Stimulated activated CD8-positive, alpha-beta memory T cell treated with anti-CD3 and anti-CD28 coated beads, Interleukin-12 subunit alpha, Interleukin-12 subunit beta, amount 100 ng/mL, for 24 hours (primary cell): ENCODE results near the gene MIB2.
"Not testable (repeated sequence)": the region's sequence is repeated elsewhere in the genome, so short reads cannot be mapped to it uniquely, and the experiment has no call there.

ENCODE experiments used
- DNase-seq: peaks from one replicate; pipeline ENCODE4 v3.0.0-alpha.2; 2020; ENCODE audit errors: extremely low read depth

Gene MIB2

DNA sequence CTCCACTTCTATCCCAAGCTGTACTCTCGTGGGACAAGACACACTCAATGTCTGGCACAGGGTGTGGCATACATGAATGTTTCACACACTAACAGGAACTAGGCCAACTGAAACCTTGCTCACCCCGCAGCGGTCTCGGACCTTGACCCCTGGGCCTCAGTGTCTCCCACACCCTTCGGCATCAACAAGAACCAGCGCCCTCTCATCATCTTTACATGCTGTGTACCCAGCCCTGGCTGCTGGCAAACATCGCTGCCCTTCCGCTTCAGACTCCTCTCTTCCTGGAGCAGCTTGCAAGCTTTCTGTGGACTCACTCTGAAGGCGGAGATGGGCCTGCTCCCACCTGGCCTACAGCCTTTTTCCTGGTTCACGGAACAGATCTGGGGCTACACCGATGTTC lies 33.0 kb downstream of the MIB2 start:
- not testable (repeated sequence) for DNase-seq

DNA sequence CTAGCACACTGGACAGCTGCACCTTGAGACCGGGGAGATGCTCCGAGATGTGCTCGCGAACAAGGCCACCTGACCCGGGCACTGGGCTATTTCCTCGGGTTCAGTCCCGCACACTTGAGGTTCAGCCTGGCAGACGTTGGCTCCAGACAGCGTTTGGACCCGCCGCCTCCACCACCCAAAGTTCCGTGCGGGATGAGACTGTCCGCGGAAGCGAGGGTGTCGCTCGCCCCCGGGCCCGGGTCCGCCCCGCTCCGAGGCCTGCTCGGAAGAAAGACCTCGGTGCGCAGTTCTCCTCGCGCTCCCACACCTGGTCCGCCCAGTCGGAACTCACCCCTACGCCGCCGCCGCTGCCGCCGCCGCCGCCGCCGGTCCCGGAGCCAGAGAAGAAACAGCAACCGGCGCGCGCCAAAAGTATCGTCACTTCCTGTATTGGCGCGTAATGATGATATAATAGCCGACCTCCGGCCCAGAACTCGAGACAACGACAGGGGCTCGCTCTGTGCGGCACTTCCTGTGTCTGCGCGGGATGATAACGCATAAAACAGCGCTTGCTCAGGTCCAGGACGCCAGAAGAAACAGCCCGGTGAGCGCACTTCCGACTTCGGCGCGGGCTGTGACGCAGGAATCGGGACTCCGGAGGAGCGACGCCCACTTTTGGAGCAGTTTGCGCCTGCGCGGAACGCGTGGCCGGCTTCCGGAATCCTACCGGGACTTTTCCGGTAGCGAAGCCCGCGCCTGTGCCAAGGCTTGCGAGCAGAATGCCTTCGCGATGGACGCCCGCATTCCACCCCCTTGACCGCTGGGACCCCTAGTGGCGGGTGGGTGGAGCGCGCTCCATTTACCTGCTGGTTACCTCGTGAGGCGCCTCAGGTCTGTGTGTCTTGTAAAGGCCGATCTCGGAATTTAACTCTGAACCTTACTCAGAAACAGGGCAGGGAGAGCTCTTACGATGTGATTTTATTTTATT lies 43.6 kb downstream of the MIB2 start, which contains the start of gene CDK11B:
TSS of gene CDK11B (minus strand) at position 422 of the 967 bp plus-strand sequence. CDS start 1,519 bp downstream, outside the sequence.
- peak; percentile 98 for DNase-seq

- not testable (repeated sequence) for DNase-seq
Measured at GRCh38 chr1:1662392-1662791, 47.1 kb downstream of the MIB2 start.

GRCh38 chr1:1662830-1663560 lies 47.7 kb downstream of the MIB2 start:
- not testable (repeated sequence) for DNase-seq

DNA sequence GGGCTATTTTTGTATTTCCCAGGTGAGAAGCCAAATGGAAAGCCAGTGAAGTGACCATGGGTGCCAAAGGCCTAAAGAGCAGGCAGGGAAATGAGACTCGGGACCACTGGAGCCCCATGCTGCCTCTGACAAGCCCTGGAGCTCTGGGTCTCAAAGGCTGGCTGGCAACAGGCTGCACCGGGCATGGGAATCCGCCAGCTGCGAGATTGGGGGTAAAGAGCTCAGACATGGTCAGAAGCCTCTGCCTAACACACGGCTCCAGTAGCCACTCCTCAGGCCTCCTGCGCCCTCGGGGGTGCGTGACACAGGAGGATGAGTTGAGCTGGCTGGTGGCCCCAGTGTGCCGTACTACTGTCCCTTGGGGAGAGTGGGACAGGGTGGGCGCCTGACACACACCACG lies 49.0 kb downstream of the MIB2 start:
- DNase-seq: not testable (repeated sequence)

GRCh38 chr1:1664941-1665814 lies 49.9 kb downstream of the MIB2 start:
- no peak for DNase-seq

GRCh38 chr1:1665815-1666251 lies 50.5 kb downstream of the MIB2 start:
- DNase-seq: no peak

- no peak for DNase-seq
Measured at GRCh38 chr1:1666526-1666925, 51.2 kb downstream of the MIB2 start.

GRCh38 chr1:1669468-1670440 lies 54.5 kb downstream of the MIB2 start:
- DNase-seq: no peak

- DNase-seq: no peak
Measured at GRCh38 chr1:1670866-1671265, 55.6 kb downstream of the MIB2 start.

- no peak for DNase-seq
Measured at GRCh38 chr1:1671365-1672119, 56.2 kb downstream of the MIB2 start.

DNA sequence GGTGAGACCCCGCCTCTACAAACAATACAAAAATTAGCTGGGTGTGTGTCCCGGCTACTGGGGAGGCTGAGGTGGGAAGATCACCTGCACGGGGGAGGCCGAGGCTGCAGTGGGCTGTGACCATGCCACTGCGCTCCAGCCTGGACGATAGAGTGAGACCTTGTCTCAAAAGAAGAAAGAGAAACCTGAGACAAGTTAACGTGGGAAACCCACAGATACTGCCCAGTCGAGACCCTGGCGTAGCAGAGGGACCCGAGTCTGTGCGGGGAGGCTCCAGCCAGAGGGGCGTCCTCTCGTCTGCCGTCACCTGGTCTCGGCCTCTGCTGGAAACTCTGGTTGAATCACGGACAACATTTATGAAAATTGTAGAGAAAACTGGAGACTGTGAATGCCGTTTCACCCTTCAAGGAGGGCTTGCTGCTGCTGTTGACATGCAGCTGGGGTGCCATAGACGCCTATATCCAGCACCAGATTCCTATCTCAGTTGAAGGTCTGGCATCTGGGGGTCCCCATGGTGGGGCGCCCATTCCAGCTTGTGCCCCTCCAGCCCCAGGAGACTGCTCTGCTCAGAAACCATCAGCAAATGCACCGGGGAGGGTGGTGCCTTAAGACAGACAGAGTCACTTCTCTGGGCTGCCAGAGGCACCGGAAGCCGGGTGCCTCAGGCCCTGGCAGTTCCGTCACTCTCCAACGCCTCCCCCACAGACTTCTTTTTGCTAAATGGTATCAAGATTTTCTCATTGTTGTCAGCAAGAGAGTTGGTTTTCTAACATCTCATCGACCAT lies 57.1 kb downstream of the MIB2 start:
- no peak for DNase-seq

DNA sequence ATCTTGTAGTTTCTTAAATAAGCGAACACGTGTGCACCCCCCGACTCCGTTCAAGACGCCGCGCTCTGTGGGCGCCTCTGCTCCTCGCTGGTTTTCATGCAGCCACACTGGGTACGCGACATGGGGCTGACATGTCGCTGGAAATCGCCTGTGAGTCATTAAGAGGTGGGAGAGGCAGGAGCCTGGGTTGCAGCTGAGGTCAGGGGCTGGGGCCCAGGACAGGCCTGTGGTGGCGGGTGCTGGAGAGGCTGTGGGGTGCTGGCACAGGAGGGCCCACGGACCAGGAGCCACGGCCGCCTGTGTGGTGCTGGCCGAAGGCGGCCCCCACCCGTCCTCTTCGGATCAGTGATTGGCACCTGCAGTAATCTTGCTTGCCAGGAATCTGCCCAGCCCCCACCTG lies 59.5 kb downstream of the MIB2 start:
- not testable (repeated sequence) for DNase-seq

DNA sequence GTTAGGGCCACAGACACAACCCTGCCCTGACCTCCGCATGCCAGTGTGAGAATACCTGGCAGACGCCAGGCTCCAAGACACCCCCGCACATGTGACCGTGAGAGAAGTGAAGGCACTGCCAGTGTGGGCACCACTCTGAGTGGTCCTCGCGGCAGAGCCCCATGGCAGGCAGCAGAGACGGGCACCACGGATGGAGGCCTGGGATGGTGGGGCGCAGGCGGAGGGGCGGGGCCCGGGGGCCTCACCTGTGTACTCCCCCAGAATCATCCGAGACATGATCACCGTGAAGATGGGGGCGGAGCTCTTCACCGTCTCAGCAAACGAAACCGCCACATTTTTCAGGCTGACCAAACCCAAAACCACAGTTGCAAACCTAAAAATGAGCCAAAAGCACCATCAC lies 59.9 kb downstream of the MIB2 start:
- DNase-seq: not testable (repeated sequence)

- DNase-seq: not testable (repeated sequence)
Measured at GRCh38 chr1:1676087-1676486, 60.8 kb downstream of the MIB2 start.

DNA sequence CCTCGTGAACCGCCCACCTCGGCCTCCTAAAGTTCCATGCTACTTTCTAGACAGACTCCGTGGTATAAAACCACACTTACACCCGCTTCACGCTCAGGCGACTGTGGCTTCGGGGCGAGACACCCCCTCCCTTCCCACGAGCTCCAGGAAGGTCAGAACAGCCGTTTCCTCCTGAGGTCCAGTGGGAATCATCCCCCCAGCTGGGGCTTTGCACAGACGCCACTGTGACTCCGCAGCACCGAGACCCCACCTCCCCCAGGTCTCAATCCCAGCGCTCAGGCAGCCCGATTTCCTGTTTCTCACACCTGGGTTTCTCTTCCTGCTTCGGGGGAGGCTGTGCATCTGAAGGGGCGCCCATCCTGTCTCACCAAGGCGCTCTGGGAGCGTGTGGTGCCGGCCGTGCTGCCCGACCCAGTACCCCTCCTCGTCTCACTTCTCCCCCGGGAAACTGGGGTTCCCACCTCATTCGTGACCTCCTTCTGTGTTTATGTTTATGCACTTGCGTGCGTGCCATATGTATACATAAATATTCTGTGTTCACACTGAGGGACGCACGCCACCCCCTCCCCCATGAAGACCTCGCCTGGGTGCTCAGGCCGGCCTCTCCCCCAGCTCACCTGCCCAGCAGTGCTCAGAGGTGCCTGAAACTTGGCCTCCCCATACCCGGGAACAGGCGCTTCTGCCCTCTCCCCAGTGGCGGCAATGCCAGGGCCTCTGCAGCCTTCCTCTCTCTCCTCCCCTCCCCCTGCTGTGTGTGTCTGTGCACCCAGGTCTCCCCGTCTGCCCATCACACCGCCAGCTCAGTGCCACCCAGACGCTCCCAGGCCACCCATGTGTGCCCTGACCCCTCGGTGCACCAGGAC lies 62.6 kb downstream of the MIB2 start:
- DNase-seq: no peak

DNA sequence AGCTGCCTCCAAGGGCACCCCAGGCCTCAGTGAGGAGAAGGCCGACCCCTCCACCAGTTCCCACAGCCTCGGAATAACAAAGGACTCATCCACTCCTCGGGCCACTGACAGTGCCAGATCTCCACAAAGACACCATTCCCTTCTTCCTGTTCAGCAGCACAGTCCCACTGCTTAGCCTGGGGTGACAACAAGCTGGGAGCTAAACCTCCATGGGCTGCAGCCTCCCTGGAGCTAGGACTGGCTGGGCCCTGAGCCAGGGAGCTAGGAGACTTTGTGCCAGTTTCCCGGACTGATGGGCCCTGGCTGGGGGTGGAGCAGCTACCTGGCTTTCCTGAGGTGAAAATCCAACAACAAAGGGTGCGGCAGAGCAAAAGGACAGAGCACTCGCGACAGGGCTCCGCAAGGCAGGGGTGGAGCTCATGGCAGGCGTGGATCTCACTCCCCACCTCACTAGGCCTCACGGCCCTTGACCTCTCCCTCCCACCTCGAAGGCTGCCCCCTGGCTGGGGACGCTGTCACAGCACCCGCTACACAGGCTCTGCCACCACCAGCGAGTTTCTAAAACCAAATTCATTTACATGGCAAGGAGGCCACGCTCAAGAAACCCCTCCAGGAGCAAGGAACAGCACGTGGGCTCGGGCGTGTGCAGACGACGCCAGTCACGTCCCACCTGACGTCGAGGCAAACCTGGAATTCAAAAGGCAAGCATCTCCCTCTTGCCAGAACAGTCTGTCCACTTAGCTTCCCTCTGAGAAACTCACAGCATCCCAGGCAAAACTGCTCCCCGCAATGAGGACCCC lies 63.5 kb downstream of the MIB2 start:
- no peak for DNase-seq
